K562 (cell line): ENCODE results near the gene KLC3. TPM values are rescaled to one million over a fixed set of nuclear protein-coding genes. Genes with fewer than 3 reads are reported as not detected.

ENCODE experiments used
- CREM ChIP-seq: IDR thresholded peaks from 2 replicates; pipeline ENCODE4 v1.6.1; 2014; ENCODE audit warnings: antibody characterized with exemption, low read depth
- DMBX1 ChIP-seq: fragments of 250-450 bp; sonication (Bioruptor Pico); IDR thresholded peaks from 2 replicates; pipeline ENCODE4 v1.8.0; 2022; ENCODE audit warnings: inconsistent platforms, mild to moderate bottlenecking, moderate library complexity, borderline replicate concordance
- DPF2 ChIP-seq: fragments of 450-650 bp; IDR thresholded peaks from 2 replicates; pipeline ENCODE4 v1.6.1; 2016
- EGR1 ChIP-seq: fragments of 450-650 bp; conservative IDR thresholded peaks from 2 replicates; pipeline ENCODE4 v1.6.1; 2017; ENCODE audit warnings: mild to moderate bottlenecking
- EHMT2 ChIP-seq: fragments of 450-650 bp; IDR thresholded peaks from 2 replicates; pipeline ENCODE4 v1.6.1; 2018; ENCODE audit warnings: antibody characterized with exemption
- ESRRA ChIP-seq: fragments of 450-650 bp; IDR thresholded peaks from 2 replicates; pipeline ENCODE4 v1.6.1; 2014; ENCODE audit warnings: low read depth, mild to moderate bottlenecking, moderate library complexity, borderline replicate concordance
- FUS ChIP-seq: fragments of 200-400 bp; formaldehyde crosslinking; optimal IDR thresholded peaks from 2 replicates; pipeline ENCODE3; 2017; ENCODE audit warnings: low read depth, low read length
- IRF9 ChIP-seq: fragments of 450-650 bp; IDR thresholded peaks from 2 replicates; pipeline ENCODE4 v1.6.1; 2016; ENCODE audit warnings: missing biosample characterization, missing genetic modification characterization
- MEIS2 ChIP-seq: fragments of 450-650 bp; IDR thresholded peaks from 2 replicates; pipeline ENCODE4 v1.6.1; 2014; ENCODE audit warnings: mild to moderate bottlenecking; ENCODE audit not compliant: partially characterized antibody
- NEUROD1 ChIP-seq: fragments of 150-350 bp; IDR thresholded peaks from 2 replicates; pipeline ENCODE4 v1.6.1; 2014; ENCODE audit warnings: borderline replicate concordance, low read length, low read depth; ENCODE audit not compliant: partially characterized antibody
- PHB ChIP-seq: fragments of 250-450 bp; sonication (Bioruptor Pico); IDR thresholded peaks from 2 replicates; pipeline ENCODE4 v1.5.0; 2021
- PHB2 ChIP-seq: fragments of 450-650 bp; IDR thresholded peaks from 2 replicates; pipeline ENCODE4 v1.6.1; 2017; ENCODE audit warnings: low read depth
- POLR2AphosphoS5 ChIP-seq: IDR thresholded peaks from 2 replicates; pipeline ENCODE4 v1.6.1; 2011; ENCODE audit warnings: mild to moderate bottlenecking, low read depth, low read length, moderate library complexity; ENCODE audit not compliant: control insufficient read depth, insufficient read depth
- RB1 ChIP-seq: fragments of 450-650 bp; IDR thresholded peaks from 2 replicates; pipeline ENCODE4 v1.6.1; 2017; ENCODE audit warnings: low read depth, mild to moderate bottlenecking
- RBM25 ChIP-seq: fragments of 200-400 bp; formaldehyde crosslinking; IDR thresholded peaks from 2 replicates; pipeline ENCODE4 v1.6.1; 2018; ENCODE audit warnings: low read length, low read depth, moderate library complexity; ENCODE audit not compliant: severe bottlenecking
- SIN3B ChIP-seq: fragments of 450-650 bp; IDR thresholded peaks from 2 replicates; pipeline ENCODE4 v1.6.1; 2017; ENCODE audit warnings: low read depth, mild to moderate bottlenecking, moderate library complexity
- SMARCA4 ChIP-seq: fragments of 450-650 bp; IDR thresholded peaks from 2 replicates; pipeline ENCODE4 v1.6.1; 2016
- SP1 ChIP-seq: sonication (generic); formaldehyde crosslinking; IDR thresholded peaks from 2 replicates; pipeline ENCODE4 v1.8.1; 2022; ENCODE audit warnings: mild to moderate bottlenecking, missing genetic modification reagents
- SUPT5H ChIP-seq: fragments of 450-650 bp; IDR thresholded peaks from 2 replicates; pipeline ENCODE4 v1.6.1; 2016
- TAF7 ChIP-seq: fragments of 450-650 bp; IDR thresholded peaks from 2 replicates; pipeline ENCODE4 v1.6.1; 2016; ENCODE audit warnings: missing genetic modification characterization, missing compliant biosample characterization
- YY1 ChIP-seq, 3 experiments: IDR thresholded peaks; 2 replicates each; pipeline ENCODE4 v1.6.1; 2011; ENCODE audit warnings: low read length in 2 of 3, mild to moderate bottlenecking in 2 of 3, moderate library complexity in 2 of 3, borderline replicate concordance in 1 of 3, control low read depth in 1 of 3, low read depth in 1 of 3; ENCODE audit not compliant: insufficient read depth in 3 of 3, insufficient replicate concordance in 2 of 3, control insufficient read depth in 1 of 3, insufficient read length in 1 of 3; ENCODE audit errors: extremely low read depth in 1 of 3
- ZBTB7A ChIP-seq: IDR thresholded peaks from 2 replicates; pipeline ENCODE4 v1.6.1; 2011; ENCODE audit warnings: low read depth, mild to moderate bottlenecking, low read length, moderate library complexity, borderline replicate concordance; ENCODE audit not compliant: control insufficient read depth
- ZC3H4 ChIP-seq: sonication (generic); formaldehyde crosslinking; IDR thresholded peaks from 2 replicates; pipeline ENCODE4 v1.9.0; 2021; ENCODE audit warnings: missing genetic modification reagents, borderline replicate concordance
- ZNF263 ChIP-seq: sonication (generic); formaldehyde crosslinking; IDR thresholded peaks from 2 replicates; pipeline ENCODE4 v1.8.0; 2022; ENCODE audit warnings: mild to moderate bottlenecking, missing genetic modification reagents, borderline replicate concordance
- polyA plus RNA-seq, 8 experiments: library from polyadenylated mRNA; depleted of rRNA in 4 of 8; stranded (reverse) in 5 of 8; unstranded in 3 of 8; fragments of >200 nt; fragmentation: Nextera tagmentation in 2 of 8; fragmentation: Illumina TruSeq in 1 of 8; extraction: Ambion mirVana in 2 of 8; extraction: Trizol in 1 of 8; gene quantifications; 2 replicates each; pipeline versions ENCODE4 v1.2.1 to v1.2.3, GENCODE V29; 2011 to 2014; ENCODE audit warnings: inconsistent platforms in 1 of 8, missing spikeins in 1 of 8
- total RNA-seq, 7 experiments: library from RNA; depleted of rRNA in 6 of 7; stranded (reverse); fragments of >200 nt in 6 of 7; fragmentation: Illumina TruSeq in 2 of 7; extraction: Trizol in 2 of 7; gene quantifications; 2 replicates each; pipeline versions ENCODE4 v1.2.1 to v1.2.3, GENCODE V29; 2011 to 2021; ENCODE audit warnings: low replicate concordance in 1 of 7

The KLC3 gene
- total and polyA plus RNA-seq, 9 of the 15 experiments (the other 6 are each of a cell fraction or from before 2014, with no cell fraction given) = 0.03 to 1.2 (median 0.59) TPM; not detected in 3

- TF ChIP-seq FUS = no peak
- TF ChIP-seq SUPT5H = peak; percentile 84
- TF ChIP-seq PHB (CRISPR knock-in tag) = no peak
- 0 out of 2 replicates have a peak, but pooled peaks have one; percentile 2 for TF ChIP-seq ESRRA
- peak; percentile 47; the same call in 1 of the 2 replicates for TF ChIP-seq SIN3B
- no peak; the same call in 1 of the 2 replicates for TF ChIP-seq ZNF263 (CRISPR knock-in tag)
- peak; percentile 87 for TF ChIP-seq SP1 (CRISPR knock-in tag)
- TF ChIP-seq SMARCA4 = peak; percentile 64
- TF ChIP-seq POLR2AphosphoS5 = peak; percentile 68; the same call in 1 of the 2 replicates
- peak; percentile 70 for TF ChIP-seq TAF7
- peak; percentile 52; the same call in 1 of the 2 replicates for TF ChIP-seq DPF2
- peak; percentile 41; the same call in 1 of the 2 replicates for TF ChIP-seq PHB2
- peak; percentile 93 for TF ChIP-seq ZBTB7A
- peak; percentile 34; the same call in 1 of the 2 replicates for TF ChIP-seq IRF9 (tag)
- peak; percentile 88 for TF ChIP-seq MEIS2
- TF ChIP-seq EHMT2 = 0 out of 2 replicates have a peak, but pooled peaks have one; percentile 15
- TF ChIP-seq CREM = peak; percentile 85
- TF ChIP-seq EGR1 = 0 out of 2 replicates have a peak, but pooled peaks have one; percentile 10
- TF ChIP-seq RBM25 = peak; percentile 97
- TF ChIP-seq RB1 = no peak; the same call in 1 of the 2 replicates
- peak in 1 of 3 experiments; percentile 81 for TF ChIP-seq YY1 (IDR thresholded peaks at IDR 0.05; ENCODE audit: borderline replicate concordance in 1 of 3, control insufficient read depth in 1 of 3, extremely low read depth in 1 of 3, insufficient read depth in 3 of 3, insufficient read length in 1 of 3, insufficient replicate concordance in 2 of 3, low read depth in 1 of 3, low read length in 2 of 3)
- 0 out of 2 replicates have a peak, but pooled peaks have one; percentile 26 for TF ChIP-seq DMBX1 (CRISPR knock-in tag)
- TF ChIP-seq NEUROD1 = peak; percentile 94
- TF ChIP-seq ZC3H4 (CRISPR knock-in tag) = no peak
Measured at GRCh38 chr19:45370410-45371204, 30.1 kb downstream of the KLC3 start, which contains the start of gene ERCC2 (continued).
